ENCODE results near the gene RGMA.

DNA sequence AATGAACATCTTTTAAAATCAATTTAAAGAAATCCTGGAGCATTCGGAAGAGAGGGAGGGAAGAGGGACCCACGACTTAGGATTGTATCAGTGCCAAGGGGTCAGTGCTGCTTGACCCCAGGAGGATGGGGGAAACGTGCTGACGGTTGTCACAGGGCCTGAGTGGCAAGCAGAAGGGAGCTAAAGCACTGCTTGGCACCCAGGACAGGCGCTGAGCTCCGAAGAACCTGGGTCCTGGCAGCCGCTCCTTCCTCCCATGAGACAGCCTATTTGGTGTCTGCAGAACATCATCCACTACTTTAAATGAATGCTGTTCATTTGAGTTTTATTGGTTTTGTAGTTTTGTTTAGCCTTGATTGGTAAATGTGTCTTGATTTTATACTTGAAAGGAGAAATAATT lies 54.5 kb downstream of the RGMA start:
- TF ChIP-seq, protein P1, sequence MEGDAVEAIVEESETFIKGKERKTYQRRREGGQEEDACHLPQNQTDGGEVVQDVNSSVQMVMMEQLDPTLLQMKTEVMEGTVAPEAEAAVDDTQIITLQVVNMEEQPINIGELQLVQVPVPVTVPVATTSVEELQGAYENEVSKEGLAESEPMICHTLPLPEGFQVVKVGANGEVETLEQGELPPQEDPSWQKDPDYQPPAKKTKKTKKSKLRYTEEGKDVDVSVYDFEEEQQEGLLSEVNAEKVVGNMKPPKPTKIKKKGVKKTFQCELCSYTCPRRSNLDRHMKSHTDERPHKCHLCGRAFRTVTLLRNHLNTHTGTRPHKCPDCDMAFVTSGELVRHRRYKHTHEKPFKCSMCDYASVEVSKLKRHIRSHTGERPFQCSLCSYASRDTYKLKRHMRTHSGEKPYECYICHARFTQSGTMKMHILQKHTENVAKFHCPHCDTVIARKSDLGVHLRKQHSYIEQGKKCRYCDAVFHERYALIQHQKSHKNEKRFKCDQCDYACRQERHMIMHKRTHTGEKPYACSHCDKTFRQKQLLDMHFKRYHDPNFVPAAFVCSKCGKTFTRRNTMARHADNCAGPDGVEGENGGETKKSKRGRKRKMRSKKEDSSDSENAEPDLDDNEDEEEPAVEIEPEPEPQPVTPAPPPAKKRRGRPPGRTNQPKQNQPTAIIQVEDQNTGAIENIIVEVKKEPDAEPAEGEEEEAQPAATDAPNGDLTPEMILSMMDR (IDR thresholded peaks at IDR 0.05; ENCODE audit: poor library complexity), result no peak
- no peak for TF ChIP-seq EZH2phosphoT487 (IDR thresholded peaks at IDR 0.05; ENCODE audit: low read depth, severe bottlenecking, unreplicated experiment)
- TF ChIP-seq EZH2 (IDR thresholded peaks at IDR 0.05; ENCODE audit: borderline replicate concordance), result no peak
